ENCODE data around the gene MAGI2. TPM values are rescaled to one million over a fixed set of nuclear protein-coding genes. Genes with fewer than 3 reads are reported as not detected.
A peak's percentile ranks its signal among the peaks of the same experiment; 100 is the strongest.

MAGI2 gene
- total RNA-seq, 1 donor from 2014 or later = 5.4 TPM

DNA sequence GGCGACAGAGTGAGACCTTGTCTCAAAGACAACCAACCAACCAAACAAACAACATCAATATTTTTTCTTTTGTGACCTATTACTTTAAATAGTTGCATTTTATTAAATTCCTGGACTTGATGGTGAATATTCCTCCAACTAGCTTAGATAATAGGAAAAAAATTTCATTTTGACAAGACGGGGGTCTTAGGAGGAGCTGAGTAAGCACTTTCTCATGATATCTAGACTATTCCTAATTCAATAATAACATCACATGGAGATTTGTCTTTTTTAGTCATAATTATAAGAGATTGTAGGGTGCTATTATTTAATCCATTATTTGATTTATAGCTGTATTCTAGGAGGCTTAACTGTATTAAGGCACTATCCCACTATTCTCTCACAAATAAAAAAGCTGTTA lies 952.4 kb downstream of the MAGI2 start:
- no peaks in the 10 kb centered on the region for H3K79me2 ChIP-seq (ENCODE audit: insufficient read depth, low read length)
- TF ChIP-seq, protein P1, sequence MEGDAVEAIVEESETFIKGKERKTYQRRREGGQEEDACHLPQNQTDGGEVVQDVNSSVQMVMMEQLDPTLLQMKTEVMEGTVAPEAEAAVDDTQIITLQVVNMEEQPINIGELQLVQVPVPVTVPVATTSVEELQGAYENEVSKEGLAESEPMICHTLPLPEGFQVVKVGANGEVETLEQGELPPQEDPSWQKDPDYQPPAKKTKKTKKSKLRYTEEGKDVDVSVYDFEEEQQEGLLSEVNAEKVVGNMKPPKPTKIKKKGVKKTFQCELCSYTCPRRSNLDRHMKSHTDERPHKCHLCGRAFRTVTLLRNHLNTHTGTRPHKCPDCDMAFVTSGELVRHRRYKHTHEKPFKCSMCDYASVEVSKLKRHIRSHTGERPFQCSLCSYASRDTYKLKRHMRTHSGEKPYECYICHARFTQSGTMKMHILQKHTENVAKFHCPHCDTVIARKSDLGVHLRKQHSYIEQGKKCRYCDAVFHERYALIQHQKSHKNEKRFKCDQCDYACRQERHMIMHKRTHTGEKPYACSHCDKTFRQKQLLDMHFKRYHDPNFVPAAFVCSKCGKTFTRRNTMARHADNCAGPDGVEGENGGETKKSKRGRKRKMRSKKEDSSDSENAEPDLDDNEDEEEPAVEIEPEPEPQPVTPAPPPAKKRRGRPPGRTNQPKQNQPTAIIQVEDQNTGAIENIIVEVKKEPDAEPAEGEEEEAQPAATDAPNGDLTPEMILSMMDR (IDR thresholded peaks at IDR 0.05; ENCODE audit: insufficient read depth, low read depth, low read length) = no peak
- no peak for TF ChIP-seq EZH2 (IDR thresholded peaks at IDR 0.05; ENCODE audit: insufficient read depth, low read length)
- no peak for DNase-seq (ENCODE audit: low read depth)
- Mint-ChIP-seq H3K27ac (ENCODE audit: unreplicated experiment) (no peak overlapping the region), H3K36me3 (ENCODE audit: low read depth, unreplicated experiment) (no peaks in the 10 kb centered on the region), H3K4me3 (ENCODE audit: unreplicated experiment) (no peak overlapping the region), H3K27me3 (ENCODE audit: low read depth, unreplicated experiment) (no peaks in the 10 kb centered on the region), H3K4me1 (ENCODE audit: low read depth, unreplicated experiment) (peaks cover 13% of the 10 kb centered on the region), H3K9me3 (ENCODE audit: unreplicated experiment) (no peaks in the 10 kb centered on the region)
- no peaks in the 10 kb centered on the region for H3K36me3 ChIP-seq (ENCODE audit: insufficient read depth, low read length)
- H3K4me1 ChIP-seq (ENCODE audit: insufficient read depth, low read length) = no peaks in the 10 kb centered on the region
- no peak overlapping the region for H3K4me3 ChIP-seq (ENCODE audit: insufficient read depth, low read depth, low read length)
- H4K20me1 ChIP-seq (ENCODE audit: insufficient read depth, low read length) = no peaks in the 10 kb centered on the region
- no peaks in the 10 kb centered on the region for H3K9me3 ChIP-seq (ENCODE audit: insufficient read depth, low read depth, low read length)
- H3K27ac ChIP-seq (ENCODE audit: low read depth, low read length) = no peak overlapping the region
- H2AFZ ChIP-seq (ENCODE audit: low read depth, low read length) = no peak overlapping the region
- no peak for FAIRE-seq
- H3K4me2 ChIP-seq (ENCODE audit: low read length) = no peak overlapping the region
- H3K9ac ChIP-seq (ENCODE audit: low read length) = no peak overlapping the region
- no peaks in the 10 kb centered on the region for H3K27me3 ChIP-seq (ENCODE audit: insufficient read depth, low read length)

DNA sequence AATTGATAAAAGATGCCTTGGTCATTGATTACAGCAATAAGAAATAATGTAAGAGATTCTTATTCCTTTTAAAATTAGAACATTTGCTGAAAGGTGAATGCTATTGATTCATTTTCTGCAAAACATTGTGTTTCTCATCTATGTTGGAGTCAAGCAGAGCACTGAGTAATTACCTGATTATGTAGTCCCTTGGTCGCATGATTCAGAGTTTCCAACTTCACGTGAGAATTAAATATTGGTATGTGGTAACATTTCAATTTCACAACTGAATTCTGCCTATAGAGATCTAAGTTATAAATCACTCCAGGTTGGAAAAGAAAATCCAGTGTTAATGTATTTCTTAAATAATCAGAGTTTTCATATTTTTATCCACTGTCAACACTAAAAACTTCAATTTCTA lies 953.5 kb downstream of the MAGI2 start:
- Histone ChIP-seq H3K27me3 (ENCODE audit: insufficient read depth, low read length) (no peaks in the 10 kb centered on the region), H3K27ac (ENCODE audit: low read depth, low read length) (no peak overlapping the region), H3K36me3 (ENCODE audit: insufficient read depth, low read length) (no peaks in the 10 kb centered on the region), H3K4me3 (ENCODE audit: insufficient read depth, low read depth, low read length) (no peak overlapping the region), H2AFZ (ENCODE audit: low read depth, low read length) (no peak overlapping the region), H3K4me1 (ENCODE audit: insufficient read depth, low read length) (no peaks in the 10 kb centered on the region), H3K9me3 (ENCODE audit: insufficient read depth, low read depth, low read length) (no peaks in the 10 kb centered on the region), H3K79me2 (ENCODE audit: insufficient read depth, low read length) (no peaks in the 10 kb centered on the region), H3K4me2 (ENCODE audit: low read length) (no peak overlapping the region), H3K9ac (ENCODE audit: low read length) (no peak overlapping the region), H4K20me1 (ENCODE audit: insufficient read depth, low read length) (no peaks in the 10 kb centered on the region)
- no peak for TF ChIP-seq EZH2 (IDR thresholded peaks at IDR 0.05; ENCODE audit: insufficient read depth, low read length)
- TF ChIP-seq, protein P1 (IDR thresholded peaks at IDR 0.05; ENCODE audit: insufficient read depth, low read depth, low read length) = no peak
- Mint-ChIP-seq H3K27ac (ENCODE audit: unreplicated experiment) (no peak overlapping the region), H3K27me3 (ENCODE audit: low read depth, unreplicated experiment) (no peaks in the 10 kb centered on the region), H3K4me1 (ENCODE audit: low read depth, unreplicated experiment) (peaks cover 13% of the 10 kb centered on the region), H3K9me3 (ENCODE audit: unreplicated experiment) (no peaks in the 10 kb centered on the region), H3K4me3 (ENCODE audit: unreplicated experiment) (no peak overlapping the region), H3K36me3 (ENCODE audit: low read depth, unreplicated experiment) (no peaks in the 10 kb centered on the region)
- DNase-seq (ENCODE audit: low read depth) (peak; percentile 3), FAIRE-seq (no peak)

DNA sequence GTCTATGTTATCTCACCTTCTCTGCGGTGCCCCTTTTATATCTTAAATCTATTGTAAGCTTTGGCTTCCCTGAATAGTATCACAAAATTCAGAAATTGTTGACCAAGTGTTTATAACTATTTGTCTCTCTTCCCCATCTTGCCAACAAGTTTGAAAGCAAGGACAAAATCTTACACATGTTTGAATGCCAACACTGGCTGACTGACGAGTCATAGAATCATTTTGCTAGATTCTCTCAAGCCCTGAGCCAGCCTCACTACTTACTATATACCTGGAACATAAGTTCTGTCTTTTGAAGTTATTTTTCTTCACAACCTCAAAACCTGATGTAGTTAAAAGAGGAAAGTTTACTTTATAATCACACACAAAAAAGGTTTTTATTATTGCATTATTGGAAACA lies 954.2 kb downstream of the MAGI2 start:
- FAIRE-seq (peak; percentile 69), DNase-seq (ENCODE audit: low read depth) (no peak)
- no peak overlapping the region for H3K4me2 ChIP-seq (ENCODE audit: low read length)
- no peaks in the 10 kb centered on the region for H3K79me2 ChIP-seq (ENCODE audit: insufficient read depth, low read length)
- H3K4me3 ChIP-seq (ENCODE audit: insufficient read depth, low read depth, low read length) = no peak overlapping the region
- no peak overlapping the region for H3K9ac ChIP-seq (ENCODE audit: low read length)
- Mint-ChIP-seq H3K36me3 (ENCODE audit: low read depth, unreplicated experiment) (no peaks in the 10 kb centered on the region), H3K4me1 (ENCODE audit: low read depth, unreplicated experiment) (peaks cover 13% of the 10 kb centered on the region), H3K27me3 (ENCODE audit: low read depth, unreplicated experiment) (no peaks in the 10 kb centered on the region), H3K27ac (ENCODE audit: unreplicated experiment) (no peak overlapping the region), H3K9me3 (ENCODE audit: unreplicated experiment) (no peaks in the 10 kb centered on the region), H3K4me3 (ENCODE audit: unreplicated experiment) (no peak overlapping the region)
- no peaks in the 10 kb centered on the region for H3K9me3 ChIP-seq (ENCODE audit: insufficient read depth, low read depth, low read length)
- no peak overlapping the region for H3K27ac ChIP-seq (ENCODE audit: low read depth, low read length)
- H4K20me1 ChIP-seq (ENCODE audit: insufficient read depth, low read length) = no peaks in the 10 kb centered on the region
- H3K4me1 ChIP-seq (ENCODE audit: insufficient read depth, low read length) = no peaks in the 10 kb centered on the region
- no peak for TF ChIP-seq EZH2 (IDR thresholded peaks at IDR 0.05; ENCODE audit: insufficient read depth, low read length)
- TF ChIP-seq, protein P1 (IDR thresholded peaks at IDR 0.05; ENCODE audit: insufficient read depth, low read depth, low read length) = no peak
- no peak overlapping the region for H2AFZ ChIP-seq (ENCODE audit: low read depth, low read length)
- H3K36me3 ChIP-seq (ENCODE audit: insufficient read depth, low read length) = no peaks in the 10 kb centered on the region
- H3K27me3 ChIP-seq (ENCODE audit: insufficient read depth, low read length) = no peaks in the 10 kb centered on the region

Data from astrocyte (in vitro differentiated cells and primary cell).